ENCODE measurements around the gene LTA.
A peak's percentile ranks its signal among the peaks of the same experiment; 100 is the strongest.

Gene LTA

DNA sequence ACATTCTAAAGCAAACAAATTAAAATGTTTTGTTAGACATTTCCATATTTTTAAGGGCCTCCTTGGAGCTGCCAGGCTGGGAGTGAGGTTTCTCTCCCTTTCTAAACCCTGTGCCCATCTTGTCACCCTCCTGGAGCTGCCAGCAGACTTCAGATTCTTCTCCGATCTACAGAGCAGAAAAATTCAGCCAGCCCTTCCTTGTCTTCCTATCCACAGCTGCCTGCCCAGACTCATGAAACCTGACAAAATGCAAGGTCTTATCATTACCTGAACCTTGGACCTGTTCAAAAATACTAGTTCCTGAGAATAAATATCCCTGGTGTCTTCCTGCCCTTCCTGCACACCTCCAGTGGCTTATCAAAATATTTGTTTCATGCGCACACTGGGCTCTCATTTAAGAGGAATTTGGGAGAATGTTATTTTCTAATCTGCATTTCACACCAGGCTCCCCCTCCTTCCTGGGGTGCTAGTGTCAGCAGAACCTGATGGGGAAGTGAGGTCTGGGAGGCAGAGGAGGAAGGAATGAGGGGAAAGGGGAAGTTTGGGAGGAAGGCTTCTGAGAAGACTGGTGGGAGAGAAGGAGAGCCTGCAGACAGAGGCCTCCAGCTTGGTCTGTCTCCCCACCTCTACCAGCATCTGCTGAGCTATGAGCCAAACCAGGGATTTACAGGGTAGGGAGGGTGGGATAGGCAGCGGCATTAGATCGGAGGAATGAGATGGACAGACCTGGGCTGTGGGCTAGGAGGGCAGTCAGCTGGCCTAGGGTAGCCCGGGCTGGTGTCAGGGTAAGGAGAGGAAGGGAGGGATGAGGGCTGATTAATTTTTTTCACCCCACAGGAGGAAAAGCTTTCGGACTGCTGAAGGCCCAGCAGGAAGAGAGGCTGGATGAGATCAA lies 42.8 kb downstream of the LTA start, which contains the start of gene AIF1:
AIF1 (plus strand) TSS at position 551 of the 895 bp plus-strand sequence; CDS start at position 647, 96 bp downstream.
- H3K9ac ChIP-seq (ENCODE audit: low read depth in 1 of 2, low read length in 2 of 2): peak within 1 kb of the TSS; percentile 5 to 43

GRCh38 chr6:31615748-31616147 lies 43.7 kb downstream of the LTA start:
- Histone ChIP-seq H3K27ac (ENCODE audit: low read depth, low read length) (no peak overlapping the region), H3K9me3 (ENCODE audit: control insufficient read depth in 1 of 2, low read length in 2 of 2) (no peaks in the 10 kb centered on the region), H3K36me3 (ENCODE audit: control insufficient read depth in 1 of 2, insufficient read depth in 2 of 2, low read length in 2 of 2) (no peaks in the 10 kb centered on the region), H3K27me3 (ENCODE audit: control insufficient read depth in 1 of 2, insufficient read depth in 2 of 2, low read length in 2 of 2) (no peaks in the 10 kb centered on the region), H3K4me1 (ENCODE audit: control insufficient read depth in 1 of 2, insufficient read depth in 2 of 2, low read length in 2 of 2) (peaks cover 13 to 14% of the 10 kb centered on the region in 2 donors), H3K9ac (ENCODE audit: low read depth in 1 of 2, low read length in 2 of 2) (peak overlapping the region in 1 of 2 donors; percentile 43), H3K4me3 (ENCODE audit: low read depth in 1 of 2, low read length in 2 of 2) (peak overlapping the region; percentile 28 to 32)

More for the DNA sequence above, 42.8 kb downstream of the LTA start, which contains the start of gene AIF1:
- no peaks in the 10 kb centered on the region for H3K9me3 ChIP-seq (ENCODE audit: control insufficient read depth in 1 of 2, low read length in 2 of 2)
- peak within 1 kb of the TSS; percentile 29 to 32 for H3K4me3 ChIP-seq (ENCODE audit: low read depth in 1 of 2, low read length in 2 of 2)
- peaks cover 13 to 14% of the 10 kb centered on the region in 2 donors for H3K4me1 ChIP-seq (ENCODE audit: control insufficient read depth in 1 of 2, insufficient read depth in 2 of 2, low read length in 2 of 2)
- H3K27ac ChIP-seq (ENCODE audit: low read depth, low read length): no peak within 1 kb of the TSS
- no peaks in the 10 kb centered on the region for H3K27me3 ChIP-seq (ENCODE audit: control insufficient read depth in 1 of 2, insufficient read depth in 2 of 2, low read length in 2 of 2)
- no peaks in the 10 kb centered on the region for H3K36me3 ChIP-seq (ENCODE audit: control insufficient read depth in 1 of 2, insufficient read depth in 2 of 2, low read length in 2 of 2)

GRCh38 chr6:31617010-31617409 lies 44.9 kb downstream of the LTA start:
- no peak overlapping the region for H3K27ac ChIP-seq (ENCODE audit: low read depth, low read length)
- H3K9me3 ChIP-seq (ENCODE audit: control insufficient read depth in 1 of 2, low read length in 2 of 2): no peaks in the 10 kb centered on the region
- H3K27me3 ChIP-seq (ENCODE audit: control insufficient read depth in 1 of 2, insufficient read depth in 2 of 2, low read length in 2 of 2): no peaks in the 10 kb centered on the region
- peaks cover 20 to 22% of the 10 kb centered on the region in 2 donors for H3K4me1 ChIP-seq (ENCODE audit: control insufficient read depth in 1 of 2, insufficient read depth in 2 of 2, low read length in 2 of 2)
- H3K36me3 ChIP-seq (ENCODE audit: control insufficient read depth in 1 of 2, insufficient read depth in 2 of 2, low read length in 2 of 2): no peaks in the 10 kb centered on the region
- no peak overlapping the region for H3K9ac ChIP-seq (ENCODE audit: low read depth in 1 of 2, low read length in 2 of 2)
- no peak overlapping the region for H3K4me3 ChIP-seq (ENCODE audit: low read depth in 1 of 2, low read length in 2 of 2)

DNA sequence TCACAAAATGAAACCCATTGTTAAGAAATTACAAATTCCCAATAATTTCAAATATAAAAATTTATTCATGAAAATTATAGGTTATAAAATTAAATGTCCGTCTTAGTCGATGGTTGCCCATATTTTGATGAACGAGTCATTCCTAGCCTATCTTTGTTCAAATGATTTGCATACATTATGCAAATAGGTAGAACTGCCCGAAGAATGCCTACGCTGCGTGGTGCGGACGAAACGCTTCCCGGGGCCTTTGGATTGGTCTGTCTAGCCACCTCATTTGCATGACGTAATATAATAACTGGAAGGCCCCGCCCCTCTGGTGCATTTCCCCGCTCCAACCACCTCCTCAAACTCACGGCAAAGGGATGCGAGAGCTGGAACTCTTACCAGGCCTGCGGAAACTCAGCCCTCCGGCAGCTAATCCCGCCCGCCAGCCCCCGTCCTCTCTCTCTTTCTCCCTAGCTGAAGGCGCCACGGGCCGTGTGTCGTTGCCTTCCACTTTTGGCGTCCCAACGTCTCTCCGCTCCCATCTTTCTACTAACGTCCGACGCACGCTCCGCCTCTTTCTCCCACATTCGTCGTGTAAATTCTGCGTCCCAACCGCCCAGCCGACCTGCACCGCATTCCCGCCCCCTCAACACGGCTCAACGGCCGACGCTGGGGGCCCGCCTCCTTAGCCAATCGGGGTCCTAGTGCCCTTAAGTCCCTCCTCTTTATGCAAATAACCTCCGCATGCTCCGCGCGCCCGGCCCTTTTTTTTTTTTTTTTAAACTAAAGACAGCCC lies 47.9 kb downstream of the LTA start:
- Histone ChIP-seq H3K9me3 (ENCODE audit: control insufficient read depth in 1 of 2, low read length in 2 of 2) (no peaks in the 10 kb centered on the region), H3K4me3 (ENCODE audit: low read depth in 1 of 2, low read length in 2 of 2) (peak overlapping the region; percentile 81 to 83), H3K27ac (ENCODE audit: low read depth, low read length) (peak overlapping the region; percentile 99), H3K4me1 (ENCODE audit: control insufficient read depth in 1 of 2, insufficient read depth in 2 of 2, low read length in 2 of 2) (peaks cover 20 to 21% of the 10 kb centered on the region in 2 donors), H3K36me3 (ENCODE audit: control insufficient read depth in 1 of 2, insufficient read depth in 2 of 2, low read length in 2 of 2) (peaks cover 15 to 26% of the 10 kb centered on the region in 2 donors), H3K9ac (ENCODE audit: low read depth in 1 of 2, low read length in 2 of 2) (peak overlapping the region; percentile 77 to 91), H3K27me3 (ENCODE audit: control insufficient read depth in 1 of 2, insufficient read depth in 2 of 2, low read length in 2 of 2) (no peaks in the 10 kb centered on the region)

- Histone ChIP-seq H3K9ac (ENCODE audit: low read depth in 1 of 2, low read length in 2 of 2) (peak within 1 kb of the TSS; percentile 98 to 99), H3K36me3 (ENCODE audit: control insufficient read depth in 1 of 2, insufficient read depth in 2 of 2, low read length in 2 of 2) (peaks cover 23 to 33% of the 10 kb centered on the region in 2 donors), H3K4me1 (ENCODE audit: control insufficient read depth in 1 of 2, insufficient read depth in 2 of 2, low read length in 2 of 2) (peaks cover 18 to 19% of the 10 kb centered on the region in 2 donors), H3K4me3 (ENCODE audit: low read depth in 1 of 2, low read length in 2 of 2) (peak within 1 kb of the TSS; percentile 88 to 97), H3K27me3 (ENCODE audit: control insufficient read depth in 1 of 2, insufficient read depth in 2 of 2, low read length in 2 of 2) (no peaks in the 10 kb centered on the region), H3K9me3 (ENCODE audit: control insufficient read depth in 1 of 2, low read length in 2 of 2) (no peaks in the 10 kb centered on the region), H3K27ac (ENCODE audit: low read depth, low read length) (peak within 1 kb of the TSS; percentile 99)
These were observed 48.7 kb downstream of the LTA start, which contains the start of gene PRRC2A for GRCh38 chr6:31620586-31621319. TSS of gene PRRC2A (plus strand) at chr6:31620715. CDS start at chr6:31622790, 2,075 bp downstream.

- Histone ChIP-seq H3K9me3 (ENCODE audit: control insufficient read depth in 1 of 2, low read length in 2 of 2) (no peaks in the 10 kb centered on the region), H3K4me1 (ENCODE audit: control insufficient read depth in 1 of 2, insufficient read depth in 2 of 2, low read length in 2 of 2) (peaks cover 18 to 19% of the 10 kb centered on the region in 2 donors), H3K9ac (ENCODE audit: low read depth in 1 of 2, low read length in 2 of 2) (peak overlapping the region; percentile 98 to 99), H3K27ac (ENCODE audit: low read depth, low read length) (peak overlapping the region; percentile 95), H3K36me3 (ENCODE audit: control insufficient read depth in 1 of 2, insufficient read depth in 2 of 2, low read length in 2 of 2) (peaks cover 29 to 40% of the 10 kb centered on the region in 2 donors), H3K27me3 (ENCODE audit: control insufficient read depth in 1 of 2, insufficient read depth in 2 of 2, low read length in 2 of 2) (no peaks in the 10 kb centered on the region), H3K4me3 (ENCODE audit: low read depth in 1 of 2, low read length in 2 of 2) (peak overlapping the region; percentile 88 to 97)
These were observed 49.3 kb downstream of the LTA start for GRCh38 chr6:31621320-31621939.

DNA sequence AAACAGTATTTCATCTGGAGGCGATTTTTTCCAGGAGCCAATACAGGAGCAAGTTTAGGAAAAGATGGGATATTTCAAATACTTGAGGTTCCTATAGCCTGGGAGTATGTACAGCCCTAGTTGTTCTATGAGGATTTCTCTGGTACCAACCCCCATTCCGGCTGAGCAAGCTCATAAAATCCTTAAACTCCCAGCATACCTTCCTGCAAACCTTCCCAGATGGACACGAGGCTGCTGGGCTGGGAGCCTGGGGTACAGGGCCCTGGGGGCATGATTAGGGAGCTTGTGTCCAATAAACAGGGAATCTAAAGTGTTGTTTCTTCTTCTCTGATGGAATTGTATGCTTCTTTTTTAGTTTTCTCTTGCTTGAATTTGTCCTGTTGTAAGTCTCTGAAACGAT lies 49.9 kb downstream of the LTA start:
- Histone ChIP-seq H3K27ac (ENCODE audit: low read depth, low read length) (peak overlapping the region; percentile 95), H3K9me3 (ENCODE audit: control insufficient read depth in 1 of 2, low read length in 2 of 2) (no peaks in the 10 kb centered on the region), H3K9ac (ENCODE audit: low read depth in 1 of 2, low read length in 2 of 2) (peak overlapping the region; percentile 98 to 99), H3K27me3 (ENCODE audit: control insufficient read depth in 1 of 2, insufficient read depth in 2 of 2, low read length in 2 of 2) (no peaks in the 10 kb centered on the region), H3K4me3 (ENCODE audit: low read depth in 1 of 2, low read length in 2 of 2) (peak overlapping the region; percentile 88 to 97), H3K4me1 (ENCODE audit: control insufficient read depth in 1 of 2, insufficient read depth in 2 of 2, low read length in 2 of 2) (peaks cover 18 to 19% of the 10 kb centered on the region in 2 donors), H3K36me3 (ENCODE audit: control insufficient read depth in 1 of 2, insufficient read depth in 2 of 2, low read length in 2 of 2) (peaks cover 32 to 45% of the 10 kb centered on the region in 2 donors)

GRCh38 chr6:31622684-31623091 lies 50.6 kb downstream of the LTA start:
- peak overlapping the region in 1 of 2 donors; percentile 98 for H3K9ac ChIP-seq (ENCODE audit: low read depth in 1 of 2, low read length in 2 of 2)
- no peak overlapping the region for H3K27ac ChIP-seq (ENCODE audit: low read depth, low read length)
- no peaks in the 10 kb centered on the region for H3K9me3 ChIP-seq (ENCODE audit: control insufficient read depth in 1 of 2, low read length in 2 of 2)
- H3K4me1 ChIP-seq (ENCODE audit: control insufficient read depth in 1 of 2, insufficient read depth in 2 of 2, low read length in 2 of 2): peaks cover 18 to 19% of the 10 kb centered on the region in 2 donors
- peak overlapping the region; percentile 36 to 97 for H3K4me3 ChIP-seq (ENCODE audit: low read depth in 1 of 2, low read length in 2 of 2)
- peaks cover 32 to 52% of the 10 kb centered on the region in 2 donors for H3K36me3 ChIP-seq (ENCODE audit: control insufficient read depth in 1 of 2, insufficient read depth in 2 of 2, low read length in 2 of 2)
- no peaks in the 10 kb centered on the region for H3K27me3 ChIP-seq (ENCODE audit: control insufficient read depth in 1 of 2, insufficient read depth in 2 of 2, low read length in 2 of 2)
